IMR-90 (cell line): Measurements from ENCODE around the gene CCN2. TPM values are rescaled to one million over a fixed set of nuclear protein-coding genes. Genes with fewer than 3 reads are reported as not detected.

ENCODE experiments used
- ATAC-seq: fragments of 200-7000 bp; cut with Tn5 transposase; 2 replicates; pipeline ENCODE4 v1.9.1; 2020; ENCODE audit warnings: low read depth, mild to moderate bottlenecking, moderate library complexity
- BruUV-seq: library from RNA; stranded (reverse); fragments of 400-500 nt; replicated peaks from 2 replicates; lab custom pipeline; 2021; lab: Mats Ljungman, UMichigan
- CTCF ChIA-PET: fragments of 300-600 bp; formaldehyde crosslinking; extraction: SDS; loops from one replicate; lab custom pipeline; 2021; ENCODE audit warnings: antibody characterized with exemption; lab: Yijun Ruan, JAX
- POLR2A ChIA-PET: fragments of 300-600 bp; sonication (Branson Sonifier 250); formaldehyde crosslinking; loops from one replicate; lab custom pipeline; 2022; ENCODE audit warnings: antibody characterized with exemption; ENCODE audit not compliant: unreplicated experiment; lab: Charles Lee
- DNase-seq: peaks from one replicate; pipeline ENCODE4 v3.0.0; 2013
- H2AFZ ChIP-seq: replicated peaks from 2 replicates; pipeline ENCODE3; 2013; ENCODE audit warnings: low read length, mild to moderate bottlenecking; ENCODE audit not compliant: poor library complexity
- H2AK5ac ChIP-seq: 2 replicates; pipeline ENCODE4 v1.6.1; 2013; ENCODE audit warnings: low read depth, low read length, inconsistent platforms
- H2AK9ac ChIP-seq: replicated peaks from 2 replicates; pipeline ENCODE3; 2013; ENCODE audit warnings: mild to moderate bottlenecking, low read depth, low read length, moderate library complexity; ENCODE audit not compliant: poor library complexity
- H2BK120ac ChIP-seq: 2 replicates; pipeline ENCODE4 v1.6.1; 2013; ENCODE audit warnings: low read depth, low read length, inconsistent platforms
- H2BK15ac ChIP-seq: 3 replicates; pipeline ENCODE4 v1.6.1; 2013; ENCODE audit warnings: low read depth, low read length, inconsistent platforms
- H2BK20ac ChIP-seq: 2 replicates; pipeline ENCODE4 v1.6.1; 2013; ENCODE audit warnings: low read depth, mild to moderate bottlenecking, inconsistent platforms, low read length, moderate library complexity
- H2BK5ac ChIP-seq: 2 replicates; pipeline ENCODE4 v1.6.1; 2013; ENCODE audit warnings: mild to moderate bottlenecking, low read depth, low read length, inconsistent platforms; ENCODE audit not compliant: poor library complexity, severe bottlenecking
- H3K14ac ChIP-seq: replicated peaks from 2 replicates; pipeline ENCODE4 v1.6.1; 2013; ENCODE audit warnings: low read depth, low read length, inconsistent platforms
- H3K18ac ChIP-seq: 2 replicates; pipeline ENCODE4 v1.6.1; 2013; ENCODE audit warnings: low read depth, low read length, control low read depth
- H3K23ac ChIP-seq: 2 replicates; pipeline ENCODE4 v1.6.1; 2013; ENCODE audit warnings: low read depth, low read length, inconsistent platforms
- H3K27ac ChIP-seq: 2 replicates; pipeline ENCODE4 v1.5.1; 2013; ENCODE audit warnings: mild to moderate bottlenecking, control low read depth, low read length; ENCODE audit not compliant: insufficient read depth
- H3K27me3 ChIP-seq: 2 replicates; pipeline ENCODE4 v1.6.1; 2013; ENCODE audit warnings: low read length; ENCODE audit not compliant: control insufficient read depth, insufficient read depth
- H3K36me3 ChIP-seq: 2 replicates; pipeline ENCODE4 v1.6.1; 2013; ENCODE audit warnings: low read length, mixed read lengths; ENCODE audit not compliant: control insufficient read depth, insufficient read depth
- H3K4ac ChIP-seq: 2 replicates; pipeline ENCODE4 v1.6.1; 2013; ENCODE audit warnings: low read depth, low read length, inconsistent platforms
- H3K4me1 ChIP-seq: 2 replicates; pipeline ENCODE4 v1.6.1; 2013; ENCODE audit warnings: low read length, mixed read lengths; ENCODE audit not compliant: control insufficient read depth, insufficient read depth
- H3K4me2 ChIP-seq: 2 replicates; pipeline ENCODE4 v1.6.1; 2013; ENCODE audit warnings: low read depth, mild to moderate bottlenecking, control low read depth, low read length, moderate library complexity
- H3K4me3 ChIP-seq: 2 replicates; pipeline ENCODE4 v1.5.1; 2013; ENCODE audit warnings: low read depth, mild to moderate bottlenecking, control low read depth, low read length, moderate library complexity; ENCODE audit not compliant: insufficient read depth
- H3K56ac ChIP-seq: 2 replicates; pipeline ENCODE4 v1.6.1; 2013; ENCODE audit warnings: low read length, inconsistent platforms; ENCODE audit not compliant: insufficient read depth; ENCODE audit errors: extremely low read depth
- H3K79me1 ChIP-seq, 2 experiments: 2 replicates each; pipeline ENCODE4 v1.6.1; 2013; ENCODE audit warnings: low read length in 2 of 2, inconsistent platforms in 1 of 2, low read depth in 1 of 2
- H3K9ac ChIP-seq: 2 replicates; pipeline ENCODE4 v1.6.1; 2013; ENCODE audit warnings: low read depth, low read length, control low read depth
- H3K9me1 ChIP-seq: 2 replicates; pipeline ENCODE4 v1.6.1; 2013; ENCODE audit warnings: low read length, inconsistent platforms; ENCODE audit not compliant: insufficient read depth
- H3K9me3 ChIP-seq: 2 replicates; pipeline ENCODE4 v1.6.1; 2013; ENCODE audit warnings: low read length; ENCODE audit not compliant: control insufficient read depth, insufficient read depth
- H4K20me1 ChIP-seq: 2 replicates; pipeline ENCODE4 v1.6.1; 2013; ENCODE audit warnings: low read length, inconsistent platforms; ENCODE audit not compliant: insufficient read depth
- H4K5ac ChIP-seq: 2 replicates; pipeline ENCODE4 v1.6.1; 2013; ENCODE audit warnings: mild to moderate bottlenecking, low read depth, low read length, control low read depth
- H4K8ac ChIP-seq, 2 experiments: 2 replicates each; pipeline ENCODE4 v1.6.1; 2013; ENCODE audit warnings: low read depth in 2 of 2, low read length in 2 of 2, control low read depth in 1 of 2, inconsistent platforms in 1 of 2
- H4K91ac ChIP-seq: 2 replicates; pipeline ENCODE4 v1.6.1; 2013; ENCODE audit warnings: low read depth, low read length, inconsistent platforms; ENCODE audit not compliant: insufficient read depth
- CHD1 ChIP-seq: IDR thresholded peaks from 2 replicates; pipeline ENCODE4 v1.6.1; 2012; ENCODE audit warnings: low read depth, low read length, improper control_type of control experiment
- MAFK ChIP-seq: IDR thresholded peaks from 2 replicates; pipeline ENCODE4 v1.6.1; 2012; ENCODE audit warnings: low read depth, low read length, improper control_type of control experiment
- NFE2L2 ChIP-seq: fragments of 150-350 bp; IDR thresholded peaks from 2 replicates; pipeline ENCODE4 v1.6.1; 2016; ENCODE audit warnings: low read depth, mild to moderate bottlenecking, low read length
- WGBS, 2 experiments: methylation state at CpG; one replicate each; pipeline versions ENCODE4 v1.1.5 to v1.1.7; 2013; ENCODE audit warnings: missing lambda C conversion rate in 2 of 2; ENCODE audit not compliant: insufficient read length in 1 of 2; ENCODE audit errors: extremely low coverage in 2 of 2; 5-methylcytosine and 5-hydroxymethylcytosine counted together
- dilution Hi-C: fragments of 300-500 bp; cut with HindIII; formaldehyde crosslinking; loops from one replicate; pipeline ENCODE4 v1.14.3; 2018; ENCODE audit warnings: low sequenced_read_pairs; ENCODE audit not compliant: unreplicated experiment
- in situ Hi-C: fragments of 300-500 bp; cut with MboI; formaldehyde crosslinking; loops from 3 replicates; pipeline ENCODE4 v1.14.3; 2019; ENCODE audit warnings: low sequenced_read_pairs, inconsistent platforms, mixed read lengths
- intact Hi-C: fragments of 100-400 bp; cut with micrococcal nuclease; formaldehyde crosslinking; loops from 2 replicates; pipeline ENCODE4 v1.10.0; 2022
- polyA plus RNA-seq, 3 experiments: library from polyadenylated mRNA; depleted of rRNA; stranded (reverse); fragments of >200 nt; gene quantifications; 2 replicates each; pipeline ENCODE4 v1.2.3, GENCODE V29; 2012; ENCODE audit warnings: low replicate concordance in 1 of 3
- total RNA-seq: library from RNA; depleted of rRNA; stranded (reverse); fragments of >200 nt; gene quantifications from 2 replicates; pipeline ENCODE4 v1.2.3, GENCODE V29; 2012
- TF ChIP-seq, protein P1 (sequence below): fragments of 150-350 bp; IDR thresholded peaks from 2 replicates; pipeline ENCODE4 v1.6.1; 2017; ENCODE audit warnings: mild to moderate bottlenecking, antibody characterized with exemption, low read length, low read depth

Gene CCN2
- total and polyA plus RNA-seq, 2 of the 4 experiments (the other 2 are of a cell fraction), result 148 to 1,205 TPM

DNA sequence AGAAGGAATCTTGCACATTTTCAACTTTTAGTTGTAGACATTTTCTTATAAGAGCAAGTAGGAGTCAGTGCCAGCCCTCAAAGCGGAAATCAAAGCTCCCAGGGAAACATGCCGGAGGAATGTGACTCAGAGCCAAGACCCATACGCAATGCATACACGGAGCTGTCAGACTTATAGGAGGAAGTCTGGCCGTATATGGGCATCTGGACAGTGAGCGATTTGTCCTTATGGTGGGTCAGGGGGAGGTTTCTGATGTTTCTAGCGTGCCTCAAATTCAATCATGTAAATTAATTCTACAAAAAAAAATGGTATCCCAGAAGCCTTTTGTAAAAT, 3.6 kb upstream of the CCN2 start (continued):
- TF ChIP-seq, protein P1, sequence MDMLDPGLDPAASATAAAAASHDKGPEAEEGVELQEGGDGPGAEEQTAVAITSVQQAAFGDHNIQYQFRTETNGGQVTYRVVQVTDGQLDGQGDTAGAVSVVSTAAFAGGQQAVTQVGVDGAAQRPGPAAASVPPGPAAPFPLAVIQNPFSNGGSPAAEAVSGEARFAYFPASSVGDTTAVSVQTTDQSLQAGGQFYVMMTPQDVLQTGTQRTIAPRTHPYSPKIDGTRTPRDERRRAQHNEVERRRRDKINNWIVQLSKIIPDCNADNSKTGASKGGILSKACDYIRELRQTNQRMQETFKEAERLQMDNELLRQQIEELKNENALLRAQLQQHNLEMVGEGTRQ, result no peak

- peak; percentile 54 for DNase-seq
- peaks cover 11% of the 10 kb centered on the region for H3K36me3 ChIP-seq
- H3K4ac ChIP-seq, result peak overlapping the region; percentile 87; the same call in 1 of the 2 replicates
- no peak overlapping the region for H2AFZ ChIP-seq
- ChIA-PET CTCF (interaction anchor here (0.6 to 0.9 kb wide), 2 partner anchors 23 to 96 kb away, joined by 3 read pairs; no protein-coding TSS in a partner anchor), POLR2A (interaction anchor here (0.7 kb wide), 2 partner anchors 27 to 178 kb away, joined by 3 to 4 read pairs; no protein-coding TSS in a partner anchor)
- ATAC-seq, result no peak
- H4K91ac ChIP-seq, result peak overlapping the region; percentile 73
- peak; percentile 99 for TF ChIP-seq NFE2L2
- TF ChIP-seq CHD1, result no peak
- peak; percentile 95 for TF ChIP-seq MAFK
- H3K56ac ChIP-seq, result peak overlapping the region; percentile 86
- H2BK15ac ChIP-seq, result peak overlapping the region; percentile 30; the same call in 2 of the 3 replicates
- H3K9me1 ChIP-seq, result peaks cover 9% of the 10 kb centered on the region
- peak overlapping the region; percentile 63 for H3K14ac ChIP-seq
- dilution Hi-C loops, result no loop called here
- H3K4me2 ChIP-seq, result peak overlapping the region; percentile 58; the same call in 1 of the 2 replicates
- no peaks in the 10 kb centered on the region for H3K27me3 ChIP-seq
- H4K20me1 ChIP-seq, result peaks cover 19% of the 10 kb centered on the region
- intact Hi-C loops, result loop anchor here (1.0 kb wide), 4 partner anchors 131 to 264 kb away; no protein-coding TSS in a partner anchor
- H3K27ac ChIP-seq, result peak overlapping the region; percentile 41; the same call in 1 of the 2 replicates
- peaks cover 15% of the 10 kb centered on the region for H3K4me1 ChIP-seq
- H3K79me1 ChIP-seq, result peaks cover 3 to 24% of the 10 kb centered on the region in 2 experiments; a peak in 3 of 4 replicates
- H3K18ac ChIP-seq, result peak overlapping the region; percentile 20
- H3K4me3 ChIP-seq, result no peak overlapping the region
- H2BK120ac ChIP-seq, result peak overlapping the region; percentile 85
- H4K5ac ChIP-seq, result peak overlapping the region; percentile 5
- H4K8ac ChIP-seq, result peak overlapping the region; percentile 53 to 74; a peak in 3 of 4 replicates
- peak overlapping the region; percentile 53; the same call in 1 of the 2 replicates for H2AK5ac ChIP-seq
- peak overlapping the region; percentile 87 for H2BK5ac ChIP-seq
- H2BK20ac ChIP-seq, result peak overlapping the region; percentile 88
- no TSS peak for BruUV-seq
- peak overlapping the region; percentile 35; the same call in 1 of the 2 replicates for H3K9ac ChIP-seq
- H2AK9ac ChIP-seq, result no peak overlapping the region
- H3K23ac ChIP-seq, result peak overlapping the region; percentile 48; the same call in 1 of the 2 replicates
- in situ Hi-C loops, result loop anchor here (5.0 kb wide), 1 partner anchor 178 kb away; no protein-coding TSS in a partner anchor
- H3K9me3 ChIP-seq, result no peaks in the 10 kb centered on the region
- no CpG with 5 or more reads among the region's 3 CpGs for WGBS, 2 experiments
Observed at GRCh38 chr6:131954059-131954774, 3.0 kb upstream of the CCN2 start.
